GM18909 (cell line): ENCODE measurements around the gene MPPED2.
"Not testable (repeated sequence)": the region's sequence is repeated elsewhere in the genome, so short reads cannot be mapped to it uniquely, and the experiment has no call there.

Source experiments
- ATAC-seq: cut with Tn5 transposase; IDR thresholded peaks from one replicate; pipeline ENCODE4 v1.9.1; 2021; ENCODE audit warnings: mild to moderate bottlenecking; ENCODE audit not compliant: unreplicated experiment, poor library complexity

The MPPED2 gene

GRCh38 chr11:30580573-30580972 lies 5.6 kb downstream of the MPPED2 start:
- no peak for ATAC-seq

GRCh38 chr11:30579415-30580175 lies 6.6 kb downstream of the MPPED2 start:
- no peak for ATAC-seq

- no peak for ATAC-seq
Observed at GRCh38 chr11:30578406-30578805, 7.7 kb downstream of the MPPED2 start.

- no peak for ATAC-seq
Observed at GRCh38 chr11:30573951-30574350, 12.2 kb downstream of the MPPED2 start.

GRCh38 chr11:30568931-30569330 lies 17.2 kb downstream of the MPPED2 start:
- ATAC-seq, result no peak

GRCh38 chr11:30567644-30568043 lies 18.5 kb downstream of the MPPED2 start:
- no peak for ATAC-seq

GRCh38 chr11:30567120-30567519 lies 19.0 kb downstream of the MPPED2 start:
- no peak for ATAC-seq

- ATAC-seq, result no peak
Observed at GRCh38 chr11:30566482-30566881, 19.7 kb downstream of the MPPED2 start.

- no peak for ATAC-seq
Observed at GRCh38 chr11:30565027-30565426, 21.1 kb downstream of the MPPED2 start.

- no peak for ATAC-seq
Observed at GRCh38 chr11:30561691-30562415, 24.3 kb downstream of the MPPED2 start.

GRCh38 chr11:30560206-30561106 lies 25.7 kb downstream of the MPPED2 start:
- no peak for ATAC-seq

GRCh38 chr11:30559004-30559403 lies 27.1 kb downstream of the MPPED2 start:
- ATAC-seq, result no peak

- not testable (repeated sequence) for ATAC-seq
Observed at GRCh38 chr11:30554587-30554986, 31.6 kb downstream of the MPPED2 start.

- no peak for ATAC-seq
Observed at GRCh38 chr11:30553521-30554110, 32.5 kb downstream of the MPPED2 start.

GRCh38 chr11:30552839-30553238 lies 33.3 kb downstream of the MPPED2 start:
- no peak for ATAC-seq

GRCh38 chr11:30550022-30550542 lies 36.1 kb downstream of the MPPED2 start:
- no peak for ATAC-seq

- ATAC-seq, result no peak
Observed at GRCh38 chr11:30549565-30549964, 36.6 kb downstream of the MPPED2 start.

- no peak for ATAC-seq
Observed at GRCh38 chr11:30546334-30546733, 39.8 kb downstream of the MPPED2 start.

GRCh38 chr11:30545507-30545906 lies 40.6 kb downstream of the MPPED2 start:
- ATAC-seq, result no peak

- no peak for ATAC-seq
Observed at GRCh38 chr11:30543066-30543465, 43.1 kb downstream of the MPPED2 start.
